Limb (tissue), 2 donors: Measurements from ENCODE around the gene PSMD5.

Source experiments
- DNase-seq, 2 donors: peaks; one replicate each; pipeline ENCODE4 v3.0.0-alpha.2; 2016; ENCODE audit errors: extremely low spot score in 2 of 2

The PSMD5 gene

GRCh38 chr9:120855827-120856670, 13.3 kb upstream of the PSMD5 start:
- DNase-seq = no peak

- DNase-seq = no peak
Observed at GRCh38 chr9:120854596-120855327, 12.0 kb upstream of the PSMD5 start.

DNA sequence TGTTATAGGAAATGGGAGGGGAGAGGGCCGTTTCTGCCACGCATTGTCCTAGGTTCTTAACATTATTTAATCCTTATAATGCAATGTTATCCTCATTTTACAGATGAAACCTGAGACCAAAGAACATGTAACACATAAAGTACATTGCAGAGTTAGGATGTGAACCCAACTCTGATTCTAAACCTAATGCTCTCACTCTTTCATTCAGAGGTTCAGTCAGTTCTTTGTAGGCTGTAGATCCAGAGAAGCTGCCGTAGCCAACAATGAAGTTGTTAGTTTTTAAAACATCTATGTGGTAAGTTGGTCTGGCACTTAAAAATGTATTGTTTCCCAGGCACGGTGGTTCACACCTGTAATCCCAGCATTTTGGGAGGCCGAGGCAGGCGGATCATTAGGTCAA, 10.5 kb upstream of the PSMD5 start:
- DNase-seq = no peak

GRCh38 chr9:120852240-120853010, 9.7 kb upstream of the PSMD5 start:
- DNase-seq = no peak

- DNase-seq = no peak
Observed at GRCh38 chr9:120851449-120851848, 8.7 kb upstream of the PSMD5 start.

- DNase-seq = no peak
Observed at GRCh38 chr9:120850315-120850714, 7.6 kb upstream of the PSMD5 start.

- DNase-seq = no peak
Observed at GRCh38 chr9:120846906-120847305, 4.2 kb upstream of the PSMD5 start.

DNA sequence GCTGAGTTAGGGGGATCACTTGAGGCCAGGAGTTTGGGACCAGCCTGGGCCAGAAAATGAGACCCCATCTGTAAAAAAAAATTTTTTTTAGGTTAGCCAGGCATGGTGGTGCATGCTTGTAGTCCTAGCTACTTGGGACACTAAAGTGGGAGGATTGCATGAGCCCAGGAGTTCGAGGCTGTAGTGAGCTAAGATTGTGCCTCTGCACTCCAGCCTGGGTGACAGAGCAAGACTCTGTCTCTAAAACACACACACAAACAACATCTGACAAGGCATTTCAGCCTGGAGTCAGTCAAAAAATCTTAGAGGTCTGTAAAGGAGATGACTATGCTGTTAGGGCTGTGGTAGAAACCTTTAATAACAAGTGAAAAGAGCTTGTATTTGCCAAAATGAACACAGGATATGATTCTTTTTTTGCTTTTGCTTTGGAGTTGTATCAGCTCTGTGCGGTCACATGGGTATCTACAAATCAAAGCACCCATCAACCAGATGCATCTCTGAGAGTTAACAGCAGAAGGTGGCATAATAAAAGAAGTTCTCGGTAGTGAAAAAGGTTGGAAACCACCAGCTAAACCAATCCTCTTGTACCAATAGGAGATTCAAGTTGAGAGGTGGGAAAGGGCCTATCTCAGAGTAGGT, 3.6 kb upstream of the PSMD5 start:
- DNase-seq = no peak

DNA sequence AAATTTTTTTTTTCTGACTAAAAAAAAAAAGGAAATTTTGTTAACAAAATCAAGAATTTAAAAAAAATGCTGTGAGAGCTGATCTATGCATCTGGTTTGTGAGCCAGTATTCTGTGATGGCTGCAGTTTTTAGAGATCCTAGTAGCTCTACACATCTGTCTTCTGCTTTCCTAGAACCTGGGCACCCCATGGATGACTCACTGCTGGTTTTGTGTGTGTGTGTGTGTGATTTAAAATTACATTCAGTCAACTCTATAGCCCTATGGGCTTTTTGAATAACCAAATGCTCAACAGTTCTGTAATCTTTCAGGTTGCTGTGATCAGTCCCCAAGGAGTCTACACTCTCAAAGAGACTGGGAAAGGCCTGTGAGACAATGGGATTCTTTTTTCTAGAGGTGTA, 2.5 kb upstream of the PSMD5 start:
- no peak for DNase-seq

DNA sequence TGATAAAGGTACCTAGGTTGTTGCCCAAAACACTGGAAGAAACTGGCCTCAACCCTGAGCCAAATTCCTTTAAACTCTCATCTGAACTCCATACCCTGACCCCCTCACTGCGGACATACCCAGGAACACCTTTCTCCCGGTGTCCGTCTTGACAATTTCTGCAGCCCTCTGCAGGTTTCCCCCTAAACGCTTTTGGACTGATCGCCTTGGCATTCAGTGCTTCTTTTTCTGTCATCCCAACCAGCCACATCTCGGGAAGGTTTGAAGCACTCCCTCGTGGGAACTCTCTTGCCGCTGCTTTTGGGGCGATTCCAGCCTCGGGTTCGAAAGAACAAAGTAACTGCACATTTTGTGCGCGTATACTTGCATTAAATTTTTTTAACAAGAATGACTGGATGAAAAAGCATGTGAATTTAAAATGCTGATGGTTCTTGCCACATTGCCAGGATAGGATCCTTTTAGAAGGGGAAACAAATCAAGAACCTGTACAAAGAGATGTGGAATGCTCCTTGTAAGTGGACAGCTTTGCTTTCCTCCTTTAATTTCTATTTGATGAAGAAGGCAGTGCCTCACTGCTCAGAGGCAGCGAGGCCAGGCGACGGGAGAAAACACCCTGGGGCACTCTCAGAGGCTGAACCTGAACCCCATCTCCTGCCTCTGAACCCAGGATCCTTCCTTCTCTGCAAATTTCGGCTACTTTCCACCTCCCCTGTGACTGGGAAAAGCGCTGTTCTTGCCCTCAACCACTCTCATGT, 615 bp downstream of the PSMD5 start:
- DNase-seq = no peak

DNA sequence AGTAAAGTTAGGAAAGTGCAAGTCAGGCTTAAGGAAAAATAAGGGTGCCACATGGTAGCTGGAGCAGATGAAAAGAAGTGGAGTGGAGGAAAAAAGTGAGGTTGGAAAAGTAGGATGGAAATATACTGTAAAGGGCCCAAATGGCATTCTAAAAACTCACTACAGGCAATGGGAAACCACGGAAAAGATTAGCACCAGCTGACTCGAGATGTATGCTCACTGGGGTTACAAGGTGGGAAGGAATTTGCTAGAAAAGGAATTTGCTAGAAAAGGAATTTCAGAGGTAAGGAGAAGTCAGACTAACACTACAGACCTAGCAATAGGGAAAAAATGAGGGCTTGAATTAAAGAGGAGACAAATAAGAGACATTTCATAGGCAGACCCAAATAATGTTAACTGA, 3.6 kb downstream of the PSMD5 start:
- no peak for DNase-seq

GRCh38 chr9:120837921-120838320, 4.8 kb downstream of the PSMD5 start:
- DNase-seq = no peak

DNA sequence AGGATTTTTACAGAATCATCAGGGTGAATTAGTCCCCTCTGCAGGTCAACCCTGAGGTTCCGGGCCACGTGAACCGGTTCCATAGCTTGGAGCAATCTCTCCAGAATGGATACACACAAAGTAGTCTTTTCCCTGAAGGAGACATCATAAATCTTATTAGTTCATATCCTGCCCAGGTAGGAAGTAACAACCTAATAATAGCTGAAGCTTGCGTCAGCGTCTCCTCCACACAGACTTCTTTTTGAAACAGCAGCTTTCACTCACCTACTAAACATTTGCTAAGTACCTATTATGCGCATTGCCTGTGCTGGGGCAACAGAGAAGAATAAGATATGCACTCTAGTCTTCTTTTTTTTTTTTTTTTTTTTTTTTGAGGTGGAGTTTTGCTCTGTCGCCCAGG, 9.4 kb downstream of the PSMD5 start:
- no peak for DNase-seq

DNA sequence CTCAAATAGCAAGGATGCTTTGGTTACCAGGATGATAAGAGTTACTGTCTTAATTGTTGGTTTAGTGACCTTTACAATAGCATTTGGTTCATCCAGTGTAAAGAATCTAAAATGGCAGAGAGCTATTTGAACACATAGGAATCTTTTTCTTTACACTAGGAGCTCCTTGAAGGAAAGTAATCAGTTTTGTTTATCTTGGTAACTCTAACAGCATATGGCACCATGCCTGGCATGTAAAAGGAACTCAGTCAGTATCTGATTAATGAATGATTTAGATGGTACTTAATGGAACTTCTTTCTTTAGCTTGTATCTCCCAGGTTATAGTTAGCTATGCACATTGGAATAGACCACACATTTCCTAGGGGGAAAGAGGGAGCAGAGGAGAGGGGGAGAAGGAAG, 9.9 kb downstream of the PSMD5 start:
- no peak for DNase-seq

- DNase-seq = no peak
Observed at GRCh38 chr9:120830865-120831264, 11.9 kb downstream of the PSMD5 start.

DNA sequence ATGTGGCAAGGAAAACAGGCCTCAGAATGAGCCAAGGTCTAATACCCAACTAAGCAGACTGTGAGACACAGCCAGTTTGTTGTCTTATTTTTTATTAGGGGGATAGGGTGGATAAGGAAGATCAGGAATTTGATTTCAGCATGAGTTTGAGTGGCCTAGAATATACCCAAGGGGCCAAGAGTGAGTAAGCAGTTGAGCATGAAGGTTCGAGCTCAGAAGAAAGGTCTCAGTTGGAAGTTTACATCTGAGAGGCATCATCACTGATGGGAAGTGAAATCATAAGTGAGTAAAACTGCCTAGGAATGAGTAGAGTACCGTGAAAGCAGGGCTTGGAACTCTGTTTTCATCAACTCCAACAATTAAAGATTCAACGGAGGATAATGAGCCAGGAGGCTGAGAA, 12.6 kb downstream of the PSMD5 start:
- no peak for DNase-seq

DNA sequence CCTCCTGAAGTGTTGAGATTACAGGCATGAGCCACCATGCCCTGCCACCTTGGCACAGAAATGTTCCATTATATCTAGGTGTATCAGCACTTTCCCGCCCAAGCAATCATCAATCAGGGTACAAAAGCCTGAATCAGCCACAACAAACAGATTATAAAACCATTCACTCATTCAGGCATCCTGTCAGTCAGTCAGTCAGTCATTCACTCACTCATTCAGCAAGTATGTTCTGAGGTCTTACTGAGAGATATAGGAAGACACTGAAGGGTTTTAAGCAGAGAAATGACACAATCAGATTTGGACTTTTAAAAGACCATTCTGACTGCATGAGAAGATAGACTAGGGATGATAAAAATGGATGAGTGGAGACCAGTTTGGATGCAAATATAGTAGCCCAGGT, 13.1 kb downstream of the PSMD5 start:
- DNase-seq = no peak

- no peak for DNase-seq
Observed at GRCh38 chr9:120820095-120820494, 22.6 kb downstream of the PSMD5 start.

GRCh38 chr9:120818595-120818994, 24.1 kb downstream of the PSMD5 start:
- DNase-seq = no peak

GRCh38 chr9:120815075-120815474, 27.6 kb downstream of the PSMD5 start:
- DNase-seq = no peak

- DNase-seq = no peak
Observed at GRCh38 chr9:120808931-120809330, 33.8 kb downstream of the PSMD5 start.
